Central memory CD4-positive, alpha-beta T cell (primary cell): ENCODE results near the gene SENP5.
A peak's percentile ranks its signal among the peaks of the same experiment; 100 is the strongest.

ENCODE experiments used
- DNase-seq: peaks from one replicate; pipeline ENCODE4 v3.0.0; 2022

SENP5 gene

GRCh38 chr3:196969660-196970546 is 102.2 kb downstream of the SENP5 start:
- peak; percentile 61 for DNase-seq

GRCh38 chr3:196970547-196971093 is 102.9 kb downstream of the SENP5 start:
- no peak for DNase-seq

GRCh38 chr3:196971094-196971698 is 103.5 kb downstream of the SENP5 start:
- DNase-seq = no peak

- no peak for DNase-seq
These were observed 106.9 kb downstream of the SENP5 start for GRCh38 chr3:196974661-196975060.

GRCh38 chr3:196975349-196975748 is 107.6 kb downstream of the SENP5 start:
- no peak for DNase-seq

GRCh38 chr3:196976941-196977340 is 109.2 kb downstream of the SENP5 start:
- DNase-seq = no peak

GRCh38 chr3:196979545-196979944 is 111.8 kb downstream of the SENP5 start:
- no peak for DNase-seq

- no peak for DNase-seq
These were observed 113.9 kb downstream of the SENP5 start for GRCh38 chr3:196981657-196982056.

- DNase-seq = no peak
These were observed 115.5 kb downstream of the SENP5 start for GRCh38 chr3:196983186-196983585.
